LHCN-M2 (cell line): ENCODE data around the gene ARHGEF6. TPM values are rescaled to one million over a fixed set of nuclear protein-coding genes. Genes with fewer than 3 reads are reported as not detected.
"Not testable (repeated sequence)": the region's sequence is repeated elsewhere in the genome, so short reads cannot be mapped to it uniquely, and the experiment has no call there.

Source experiments
- DNase-seq: peaks from one replicate; pipeline ENCODE4 v3.0.0-alpha.2; 2012; ENCODE audit warnings: low read depth
- polyA plus RNA-seq: library from polyadenylated mRNA; unstranded; fragments of >200 nt; gene quantifications from one replicate; pipeline ENCODE4 v1.2.1, GENCODE V29; 2012; ENCODE audit warnings: missing spikeins
- total RNA-seq: library from RNA; depleted of rRNA; stranded (reverse); fragments of >200 nt; gene quantifications from 2 replicates; pipeline ENCODE4 v1.2.3, GENCODE V29; 2014; rRNA removed

The ARHGEF6 gene, protein sequence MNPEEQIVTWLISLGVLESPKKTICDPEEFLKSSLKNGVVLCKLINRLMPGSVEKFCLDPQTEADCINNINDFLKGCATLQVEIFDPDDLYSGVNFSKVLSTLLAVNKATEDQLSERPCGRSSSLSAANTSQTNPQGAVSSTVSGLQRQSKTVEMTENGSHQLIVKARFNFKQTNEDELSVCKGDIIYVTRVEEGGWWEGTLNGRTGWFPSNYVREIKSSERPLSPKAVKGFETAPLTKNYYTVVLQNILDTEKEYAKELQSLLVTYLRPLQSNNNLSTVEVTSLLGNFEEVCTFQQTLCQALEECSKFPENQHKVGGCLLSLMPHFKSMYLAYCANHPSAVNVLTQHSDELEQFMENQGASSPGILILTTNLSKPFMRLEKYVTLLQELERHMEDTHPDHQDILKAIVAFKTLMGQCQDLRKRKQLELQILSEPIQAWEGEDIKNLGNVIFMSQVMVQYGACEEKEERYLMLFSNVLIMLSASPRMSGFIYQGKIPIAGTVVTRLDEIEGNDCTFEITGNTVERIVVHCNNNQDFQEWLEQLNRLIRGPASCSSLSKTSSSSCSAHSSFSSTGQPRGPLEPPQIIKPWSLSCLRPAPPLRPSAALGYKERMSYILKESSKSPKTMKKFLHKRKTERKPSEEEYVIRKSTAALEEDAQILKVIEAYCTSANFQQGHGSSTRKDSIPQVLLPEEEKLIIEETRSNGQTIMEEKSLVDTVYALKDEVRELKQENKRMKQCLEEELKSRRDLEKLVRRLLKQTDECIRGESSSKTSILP
- 21.7 and 30.2 TPM in 2 replicates for total RNA-seq
- 9.2 TPM for polyA plus RNA-seq

DNA sequence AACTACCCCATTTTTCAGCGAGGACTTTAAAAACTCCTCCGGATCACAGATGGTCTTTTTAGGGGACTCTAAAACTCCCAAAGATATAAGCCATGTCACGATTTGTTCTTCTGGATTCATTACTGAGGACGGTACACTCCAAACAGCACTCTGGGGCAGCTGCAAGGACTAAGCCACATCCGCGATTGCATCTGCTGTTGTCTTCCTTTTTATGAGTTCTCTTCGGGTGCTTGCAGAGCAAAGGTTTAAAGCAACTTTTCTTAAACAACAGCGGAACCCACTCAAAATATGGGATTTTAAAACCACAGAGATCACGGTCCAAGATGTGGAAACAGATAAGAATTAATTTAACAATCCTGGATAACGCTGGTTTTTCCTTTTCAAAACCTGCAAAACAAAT, at the start of gene ARHGEF6:
Gene ARHGEF6 (minus strand): TSS at position 170 of the 400 bp plus-strand sequence. CDS start 50 bp downstream, at position 120.
- DNase-seq = peak; percentile 62

DNA sequence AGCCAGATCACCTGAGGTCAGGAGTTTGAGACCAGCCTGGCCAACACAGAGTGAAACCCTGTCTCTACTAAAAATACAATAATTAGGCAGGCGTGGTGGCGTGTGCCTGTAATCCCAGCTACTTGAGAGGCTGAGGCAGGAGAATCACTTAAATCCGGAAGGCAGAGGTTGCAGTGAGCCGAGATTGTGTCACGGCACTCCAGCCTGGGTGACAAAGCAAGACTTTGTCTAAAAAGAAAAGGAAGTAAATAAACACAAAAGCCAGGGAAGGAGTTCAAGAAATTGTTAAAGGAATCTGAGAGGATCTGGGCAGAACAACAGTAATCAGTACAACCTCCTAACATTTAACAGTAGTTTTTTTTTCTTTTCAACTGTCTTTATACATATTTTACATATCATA, 48.7 kb upstream of the ARHGEF6 start:
- no peak for DNase-seq

DNA sequence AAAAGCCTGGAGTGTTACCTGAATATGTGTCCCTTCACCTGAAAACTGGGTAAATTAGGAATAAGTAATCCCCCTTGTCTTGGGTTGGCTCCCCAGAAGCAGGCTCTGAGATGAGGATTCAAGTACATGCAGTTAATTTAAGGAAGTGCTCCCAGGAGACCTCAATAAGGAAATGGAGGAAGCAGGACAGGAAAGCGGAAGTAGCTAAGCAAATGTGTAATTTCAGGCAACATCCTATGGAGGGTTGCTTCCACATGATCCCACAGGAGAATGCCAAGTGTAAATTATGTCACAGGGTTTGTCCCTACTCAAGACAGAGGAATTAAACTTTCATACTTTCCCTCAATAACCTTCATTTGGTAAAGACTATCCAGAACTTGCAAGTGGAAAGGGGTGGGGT, 48.1 kb upstream of the ARHGEF6 start:
- no peak for DNase-seq

DNA sequence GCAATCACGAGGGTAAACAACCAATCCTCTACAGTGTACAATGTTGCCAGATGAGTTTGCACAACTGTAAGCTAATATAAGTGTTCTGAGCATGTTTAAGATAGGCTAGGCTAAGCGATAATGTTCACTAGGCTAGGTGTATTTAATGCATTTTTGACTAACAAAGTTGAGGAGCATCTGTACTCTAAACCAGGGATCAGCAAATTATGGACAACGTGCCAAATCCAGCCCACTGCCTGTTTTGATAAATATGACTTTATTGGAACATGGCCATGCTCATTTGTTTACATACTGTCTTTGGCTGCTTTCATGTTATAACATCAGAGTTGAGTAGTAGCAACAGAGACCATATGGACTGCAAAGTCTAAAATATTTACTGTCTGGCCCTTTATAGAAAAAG, 46.3 kb upstream of the ARHGEF6 start:
- no peak for DNase-seq

DNA sequence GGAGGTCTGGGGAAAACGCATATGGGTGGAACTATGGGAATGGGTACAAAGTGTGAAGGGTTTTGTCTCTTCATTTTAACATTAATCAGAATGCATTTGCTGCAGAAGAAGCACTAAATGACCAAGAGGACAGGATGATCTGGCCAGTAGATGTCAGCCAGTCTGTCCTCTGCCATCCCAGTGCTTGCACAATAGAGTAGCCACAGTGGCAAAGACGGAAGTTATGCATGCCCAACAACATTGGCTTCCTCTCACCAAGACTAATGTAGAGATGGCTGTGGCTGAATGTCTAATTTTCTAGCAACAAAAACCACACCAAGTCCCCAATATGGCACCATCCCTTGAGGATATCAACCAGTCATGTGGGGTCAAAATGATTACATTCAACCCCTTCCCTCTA, 45.0 kb upstream of the ARHGEF6 start:
- DNase-seq = no peak

DNA sequence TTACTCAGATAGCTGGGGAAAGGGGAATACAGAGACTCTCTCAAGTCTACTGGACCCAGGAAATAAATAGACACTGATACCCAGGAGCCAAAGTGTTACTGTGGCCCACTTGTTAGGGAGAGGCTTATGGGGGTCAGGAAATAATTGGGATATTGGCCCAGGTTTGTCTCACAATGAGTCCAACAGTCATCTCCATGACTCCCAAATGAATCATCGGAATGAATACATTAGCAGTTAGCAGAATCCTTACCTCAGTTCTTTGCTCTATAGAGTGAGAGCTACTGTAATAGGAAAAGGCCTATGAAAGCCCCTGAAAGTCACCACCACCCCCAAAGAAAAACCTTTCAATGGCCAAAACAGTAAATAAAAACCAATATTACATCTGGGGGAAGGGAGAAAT, 42.4 kb upstream of the ARHGEF6 start:
- peak; percentile 51 for DNase-seq

DNA sequence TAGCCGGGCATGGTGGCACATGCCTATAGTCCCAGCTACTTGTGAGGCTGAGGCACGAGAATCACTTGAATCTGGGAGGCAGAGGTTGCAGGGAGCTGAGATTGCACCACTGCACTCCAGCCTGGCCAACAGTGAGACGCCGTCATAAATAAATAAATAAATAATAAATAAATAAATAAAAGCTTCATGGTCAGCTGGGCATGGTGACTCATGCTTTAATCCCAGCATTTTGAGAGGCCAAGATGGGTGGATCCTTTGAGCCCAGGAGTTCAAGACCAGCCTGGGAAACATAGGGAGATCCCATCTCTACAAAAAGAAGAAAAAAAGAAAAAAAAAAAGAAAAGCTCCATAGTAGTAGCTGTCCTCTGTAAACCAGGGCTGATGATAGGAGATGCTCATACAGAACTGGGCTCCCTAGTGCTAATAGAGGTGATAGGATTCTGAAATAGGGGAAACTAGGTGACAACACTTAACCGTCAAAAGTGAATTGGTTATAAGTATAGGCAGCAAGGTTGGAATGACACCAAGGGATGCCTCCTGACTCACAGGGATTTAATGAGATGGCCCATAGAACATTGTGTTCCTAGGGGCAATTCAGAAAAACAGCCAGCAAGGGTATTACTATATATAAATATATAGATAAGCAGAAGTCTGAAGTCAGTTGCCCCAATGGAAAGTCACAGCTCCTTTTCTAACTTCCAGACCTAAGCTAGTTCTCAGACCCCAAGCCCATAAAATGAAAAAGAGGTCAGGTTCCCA, 41.8 kb upstream of the ARHGEF6 start:
- DNase-seq = peak; percentile 32

DNA sequence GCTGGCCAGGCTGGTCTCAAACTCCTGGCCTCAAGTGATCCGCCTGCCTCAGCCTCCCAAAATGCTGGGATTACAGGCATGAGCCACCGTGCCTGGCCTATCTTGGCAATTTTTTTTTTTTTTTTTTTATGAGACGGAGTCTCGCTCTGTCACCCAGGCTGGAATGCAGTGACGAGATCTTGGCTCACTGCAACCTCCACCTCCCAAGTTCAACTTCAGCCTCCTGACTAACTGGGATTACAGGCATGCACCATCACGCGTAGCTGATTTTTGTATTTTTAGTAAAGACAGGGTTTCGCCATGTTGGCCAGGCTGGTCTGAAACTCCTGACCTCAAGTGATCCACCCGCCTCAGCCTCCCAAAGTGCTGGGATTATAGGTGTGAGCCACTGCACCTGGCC, 39.0 kb upstream of the ARHGEF6 start:
- not testable (repeated sequence) for DNase-seq

DNA sequence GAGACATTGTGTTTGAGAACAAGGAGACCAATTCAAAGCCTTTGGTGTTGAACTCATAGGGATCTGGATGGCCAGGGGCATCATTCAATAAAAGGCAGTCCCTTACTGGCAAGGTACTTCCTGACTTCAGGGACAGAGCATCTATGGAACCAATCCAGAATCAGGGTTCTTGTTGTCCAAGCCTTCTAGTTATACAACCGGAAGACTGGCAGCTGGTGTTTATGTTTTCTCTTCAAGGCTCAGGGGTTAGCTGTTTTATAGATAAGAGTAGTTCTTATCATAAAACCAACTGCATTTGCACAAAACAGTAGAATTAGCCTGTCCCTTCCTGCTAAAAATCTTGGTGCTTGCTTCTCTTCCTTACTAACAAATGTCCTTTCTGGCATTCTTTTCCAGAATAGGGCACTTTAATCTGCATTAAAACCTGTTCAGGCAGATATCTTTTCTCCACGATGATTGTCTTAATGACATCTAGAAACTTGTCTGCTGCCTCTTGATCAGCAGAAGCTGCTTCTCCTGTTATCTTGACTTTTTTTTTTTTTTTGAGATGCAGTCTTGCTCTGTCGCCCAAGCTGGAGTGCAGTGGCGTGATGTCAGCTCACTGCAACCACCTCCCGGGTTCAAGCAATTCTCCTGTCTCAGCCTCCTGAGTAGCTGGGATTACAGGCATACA, 38.4 kb upstream of the ARHGEF6 start:
- no peak for DNase-seq

DNA sequence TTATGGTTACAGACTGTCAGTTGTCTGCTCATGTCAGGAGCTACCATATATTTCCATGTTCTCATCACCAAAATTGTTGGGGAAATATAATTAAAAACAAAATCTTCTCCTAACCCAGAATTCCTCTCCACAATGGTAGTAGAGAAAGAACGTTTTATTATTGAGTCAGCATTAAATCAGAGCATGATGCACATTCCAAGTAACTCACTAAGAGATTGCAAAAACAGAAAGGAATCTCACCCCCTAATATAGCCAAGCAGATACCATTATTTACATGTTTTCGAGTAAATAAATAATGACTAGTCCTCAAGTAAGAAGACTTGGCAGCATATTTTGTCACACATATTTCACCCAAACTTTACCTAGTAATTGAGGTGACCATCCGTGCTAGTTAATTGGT, 36.2 kb upstream of the ARHGEF6 start:
- DNase-seq = peak; percentile 31

DNA sequence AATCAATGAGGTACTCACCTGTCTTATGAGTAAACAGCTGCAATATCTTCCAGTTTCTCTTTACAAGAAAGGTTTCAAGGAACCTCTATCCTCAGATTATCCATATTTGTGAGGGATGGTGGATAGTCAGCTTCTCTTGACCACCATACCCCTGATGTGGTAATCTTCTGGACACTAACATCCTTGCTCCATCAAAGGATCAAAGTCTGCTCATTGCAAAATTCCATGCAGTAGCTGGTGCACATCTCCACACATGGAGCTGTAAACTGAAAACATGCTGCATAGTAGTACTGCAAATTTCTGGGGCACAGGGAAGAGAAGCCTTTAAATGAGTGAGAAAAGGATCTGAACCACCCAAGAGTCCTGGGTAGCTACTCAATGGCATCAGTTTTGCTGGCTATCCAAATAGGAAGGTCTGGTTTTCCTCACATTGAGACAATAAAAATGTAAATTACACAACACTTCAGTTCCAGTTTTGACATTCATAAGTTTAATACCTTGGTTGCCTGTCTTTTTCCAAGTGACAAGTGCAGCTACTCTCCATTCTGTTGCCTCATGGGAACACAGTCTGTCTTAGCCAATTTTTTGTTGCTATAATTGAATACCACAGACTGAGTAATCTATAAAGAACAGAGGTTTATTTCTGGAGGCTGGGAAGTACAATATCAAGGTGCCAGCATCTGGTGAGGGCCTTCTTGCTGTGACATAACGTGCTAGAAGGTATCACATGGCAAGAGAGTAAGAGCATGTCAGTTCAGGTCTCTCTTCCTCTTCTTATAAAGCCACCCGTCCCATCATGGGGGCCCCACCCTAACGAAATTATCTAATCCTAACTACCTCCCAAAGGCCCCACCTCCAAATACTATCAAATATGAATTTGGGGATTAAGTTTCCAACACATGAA, 34.4 kb upstream of the ARHGEF6 start:
- DNase-seq = no peak

DNA sequence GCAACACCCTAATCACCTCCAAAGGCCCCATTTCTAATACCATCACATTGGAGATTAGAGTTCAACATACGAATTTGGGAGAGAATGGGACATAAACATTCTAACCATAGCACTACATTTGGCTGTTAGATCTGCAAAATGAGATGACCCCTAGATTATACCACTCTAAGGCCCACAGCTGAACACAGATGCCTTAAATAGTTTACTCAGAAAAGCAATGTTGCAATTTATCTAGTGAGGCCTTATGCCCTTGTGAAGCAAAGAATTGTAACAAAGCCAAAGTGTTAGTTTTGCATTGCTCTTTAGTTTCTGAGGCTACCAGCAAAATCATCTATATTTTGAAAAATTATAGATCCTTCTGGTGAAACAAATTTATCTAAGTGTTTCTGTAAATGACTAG, 31.6 kb upstream of the ARHGEF6 start:
- no peak for DNase-seq

DNA sequence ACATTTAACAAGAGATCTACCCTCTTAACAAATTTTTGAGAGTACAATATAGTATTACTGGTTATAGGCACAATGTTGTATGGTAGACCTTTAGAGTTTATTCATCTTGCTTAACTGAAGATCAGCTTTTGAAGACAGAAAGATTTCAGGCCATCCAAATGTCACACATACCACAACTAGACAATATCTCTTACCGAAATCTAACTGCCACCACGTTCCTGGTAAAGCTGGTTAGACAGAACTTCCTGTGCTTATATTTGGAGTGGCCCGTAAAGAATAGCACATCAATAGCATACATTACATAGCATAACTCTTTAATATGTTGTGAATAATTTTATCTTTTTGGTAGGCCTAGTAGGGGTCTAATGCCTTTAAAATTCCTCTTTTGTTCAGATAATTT, 29.8 kb upstream of the ARHGEF6 start:
- no peak for DNase-seq

DNA sequence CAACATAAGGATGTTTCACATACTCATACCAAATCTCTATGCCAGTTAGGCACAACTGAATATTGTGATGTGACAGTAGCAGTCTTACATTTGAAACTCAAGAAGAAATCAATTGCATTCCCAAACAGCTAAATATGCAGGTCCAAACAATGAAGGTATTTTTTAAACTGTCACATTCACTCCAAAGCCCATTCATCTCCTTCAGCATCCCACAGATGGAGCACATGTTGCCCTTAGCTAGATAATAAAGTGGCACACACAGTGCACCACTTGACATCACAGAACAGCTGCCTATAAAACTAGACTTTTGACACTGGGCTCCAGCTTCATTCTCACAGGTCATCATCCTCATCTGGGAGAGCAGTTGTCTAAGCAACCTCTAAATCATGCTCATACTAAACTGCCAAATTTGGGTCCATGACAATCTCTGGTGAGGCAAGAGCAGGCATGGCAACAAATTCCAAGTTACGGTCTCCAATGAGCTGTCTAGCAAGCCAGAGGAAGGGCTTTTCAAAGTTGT, 26.2 kb upstream of the ARHGEF6 start:
- peak; percentile 70 for DNase-seq

DNA sequence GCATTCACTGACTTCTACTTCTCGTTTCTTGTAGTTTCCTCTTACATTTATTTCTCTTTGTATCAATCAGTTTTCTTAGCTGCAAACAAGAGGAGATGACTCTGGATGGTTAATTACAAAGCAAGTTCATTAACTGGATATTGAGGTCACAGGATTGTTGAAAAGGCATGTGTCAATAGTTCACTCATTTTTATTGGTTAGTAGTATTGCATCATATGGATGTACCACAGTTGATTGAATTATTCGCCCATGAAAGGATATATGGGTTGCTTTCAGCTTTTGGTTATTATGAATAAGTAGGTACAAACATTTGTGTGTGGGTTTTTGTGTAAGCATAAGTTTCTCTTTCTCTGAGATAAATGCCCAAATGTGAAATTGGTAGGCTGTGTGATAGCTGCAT, 21.8 kb upstream of the ARHGEF6 start:
- no peak for DNase-seq

DNA sequence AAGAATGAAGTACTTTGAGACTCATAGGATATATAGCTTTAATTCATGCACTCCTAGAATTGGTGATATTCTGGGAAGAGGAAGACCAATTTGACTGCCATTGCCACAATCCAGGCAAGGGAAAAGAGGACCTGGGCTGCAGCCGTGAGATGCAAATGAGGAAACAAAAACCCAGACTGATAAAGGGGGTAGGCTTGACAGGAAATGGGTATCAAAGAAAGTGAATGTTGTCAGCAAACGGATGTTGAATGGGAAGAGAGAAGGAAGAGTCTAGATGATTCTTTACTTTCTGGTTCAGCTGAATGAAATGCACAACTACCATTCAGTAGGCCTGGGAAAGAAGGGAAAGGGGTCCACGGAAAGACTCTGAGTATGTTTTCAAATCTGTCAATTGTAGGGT, 17.1 kb upstream of the ARHGEF6 start:
- DNase-seq = no peak

DNA sequence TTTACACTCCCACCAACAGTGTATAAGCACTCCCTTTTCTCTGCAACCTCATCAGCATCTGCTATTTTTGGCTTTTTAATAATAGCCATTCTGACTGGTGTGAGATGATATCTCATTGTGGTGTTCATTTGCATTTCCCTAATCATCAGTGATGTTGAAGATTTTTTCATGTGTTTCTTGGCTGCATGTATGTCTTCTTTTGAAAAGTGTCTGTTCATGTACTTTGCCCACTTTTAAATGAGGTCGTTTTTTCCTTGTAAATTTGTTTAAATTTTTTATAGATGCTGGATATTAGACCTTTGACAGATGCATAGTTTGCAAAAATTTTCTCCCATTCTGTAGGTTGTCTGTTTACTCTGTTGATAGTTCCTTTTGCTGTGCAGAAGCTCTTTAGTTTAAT, 14.4 kb upstream of the ARHGEF6 start:
- not testable (repeated sequence) for DNase-seq

DNA sequence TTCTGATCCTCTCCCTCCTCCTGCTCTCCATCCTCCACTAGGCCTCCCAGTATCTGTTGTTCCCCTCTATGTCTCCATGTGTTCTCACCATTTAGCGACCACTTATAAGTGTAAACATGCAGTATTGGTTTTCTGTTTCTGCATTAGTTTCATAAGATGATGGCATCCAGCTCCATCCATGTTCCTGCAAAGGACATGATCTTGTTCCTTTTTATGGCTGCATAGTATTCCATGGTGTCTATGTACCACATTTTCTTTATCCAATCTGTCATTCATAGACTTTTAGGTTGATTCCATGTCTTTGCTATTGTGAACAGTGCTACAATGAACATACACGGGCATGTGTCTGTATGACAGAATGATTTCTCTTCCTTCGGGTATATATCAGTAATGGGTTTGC, 13.9 kb upstream of the ARHGEF6 start:
- DNase-seq = not testable (repeated sequence)

DNA sequence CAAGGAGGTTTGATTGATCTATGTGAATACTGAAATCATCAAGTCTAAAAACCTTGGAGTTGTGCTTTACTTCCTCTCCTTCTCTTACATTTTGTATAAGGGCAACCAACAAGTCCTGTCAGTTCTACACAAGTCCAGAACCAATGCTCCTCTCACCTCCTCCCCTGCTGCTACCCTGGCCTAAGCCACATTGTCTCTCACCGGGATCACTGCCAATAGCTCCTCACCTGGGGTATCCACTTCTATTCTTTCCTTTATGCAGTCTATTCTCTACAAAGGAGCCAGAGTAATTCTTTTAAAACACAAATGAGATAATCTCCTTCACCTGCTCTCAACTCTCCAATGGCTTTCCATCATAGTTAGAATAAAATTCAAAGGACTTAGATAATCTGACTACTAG, 13.3 kb upstream of the ARHGEF6 start:
- DNase-seq = no peak

DNA sequence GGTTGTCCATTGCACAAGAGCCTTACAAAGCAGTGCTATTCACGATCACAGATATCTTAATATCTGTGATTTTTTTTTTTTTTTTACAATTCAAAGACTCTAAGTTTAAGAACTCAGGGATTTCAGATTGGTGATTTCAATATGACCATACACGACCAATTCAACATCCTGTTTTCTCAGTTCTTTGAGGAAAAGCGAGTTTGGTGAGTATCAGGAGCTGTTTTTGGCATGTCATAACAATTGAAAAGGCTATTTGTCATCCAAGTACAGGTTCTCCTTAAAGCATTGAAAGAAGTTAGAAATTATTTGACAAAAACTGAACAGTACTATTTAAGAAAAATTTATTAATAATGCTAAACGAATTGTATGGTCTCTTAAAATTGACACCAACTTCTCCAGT, 9.1 kb upstream of the ARHGEF6 start:
- no peak for DNase-seq
